GM19452 (cell line): ENCODE data around the gene ANO9.
"Not testable (repeated sequence)": the region's sequence is repeated elsewhere in the genome, so short reads cannot be mapped to it uniquely, and the experiment has no call there.

Experiments
- ATAC-seq: cut with Tn5 transposase; IDR thresholded peaks from one replicate; pipeline ENCODE4 v1.9.1; 2021; ENCODE audit not compliant: unreplicated experiment

Gene ANO9

GRCh38 chr11:471468-472145 is 29.8 kb upstream of the ANO9 start:
- no peak for ATAC-seq

- no peak for ATAC-seq
Observed at GRCh38 chr11:469684-470560, 28.1 kb upstream of the ANO9 start.

- ATAC-seq: not testable (repeated sequence)
Observed at GRCh38 chr11:469026-469683, 27.3 kb upstream of the ANO9 start.

- ATAC-seq: no peak
Observed at GRCh38 chr11:468493-468892, 26.7 kb upstream of the ANO9 start.

- no peak for ATAC-seq
Observed at GRCh38 chr11:468036-468435, 26.2 kb upstream of the ANO9 start.

GRCh38 chr11:465896-466530 is 24.2 kb upstream of the ANO9 start:
- no peak for ATAC-seq

GRCh38 chr11:464316-464715 is 22.5 kb upstream of the ANO9 start:
- ATAC-seq: no peak

- ATAC-seq: no peak
Observed at GRCh38 chr11:462107-462890, 20.5 kb upstream of the ANO9 start.

GRCh38 chr11:461626-462025 is 19.8 kb upstream of the ANO9 start:
- ATAC-seq: no peak

- no peak for ATAC-seq
Observed at GRCh38 chr11:460331-461199, 18.8 kb upstream of the ANO9 start.

- no peak for ATAC-seq
Observed at GRCh38 chr11:459511-460220, 17.9 kb upstream of the ANO9 start.

- ATAC-seq: no peak
Observed at GRCh38 chr11:457111-457760, 15.4 kb upstream of the ANO9 start.

GRCh38 chr11:456533-456932 is 14.7 kb upstream of the ANO9 start:
- no peak for ATAC-seq

GRCh38 chr11:455566-456147 is 13.8 kb upstream of the ANO9 start:
- ATAC-seq: no peak

- no peak for ATAC-seq
Observed at GRCh38 chr11:454801-455565, 13.2 kb upstream of the ANO9 start.

GRCh38 chr11:454043-454442 is 12.2 kb upstream of the ANO9 start:
- ATAC-seq: no peak

- ATAC-seq: no peak
Observed at GRCh38 chr11:453564-453963, 11.8 kb upstream of the ANO9 start.
